ENCODE measurements around the gene C20orf144. TPM values are rescaled to one million over a fixed set of nuclear protein-coding genes. Genes with fewer than 3 reads are reported as not detected.
A peak's percentile ranks its signal among the peaks of the same experiment; 100 is the strongest.

Gene C20orf144
- total RNA-seq, 1 experiment from 2014 or later: not detected

DNA sequence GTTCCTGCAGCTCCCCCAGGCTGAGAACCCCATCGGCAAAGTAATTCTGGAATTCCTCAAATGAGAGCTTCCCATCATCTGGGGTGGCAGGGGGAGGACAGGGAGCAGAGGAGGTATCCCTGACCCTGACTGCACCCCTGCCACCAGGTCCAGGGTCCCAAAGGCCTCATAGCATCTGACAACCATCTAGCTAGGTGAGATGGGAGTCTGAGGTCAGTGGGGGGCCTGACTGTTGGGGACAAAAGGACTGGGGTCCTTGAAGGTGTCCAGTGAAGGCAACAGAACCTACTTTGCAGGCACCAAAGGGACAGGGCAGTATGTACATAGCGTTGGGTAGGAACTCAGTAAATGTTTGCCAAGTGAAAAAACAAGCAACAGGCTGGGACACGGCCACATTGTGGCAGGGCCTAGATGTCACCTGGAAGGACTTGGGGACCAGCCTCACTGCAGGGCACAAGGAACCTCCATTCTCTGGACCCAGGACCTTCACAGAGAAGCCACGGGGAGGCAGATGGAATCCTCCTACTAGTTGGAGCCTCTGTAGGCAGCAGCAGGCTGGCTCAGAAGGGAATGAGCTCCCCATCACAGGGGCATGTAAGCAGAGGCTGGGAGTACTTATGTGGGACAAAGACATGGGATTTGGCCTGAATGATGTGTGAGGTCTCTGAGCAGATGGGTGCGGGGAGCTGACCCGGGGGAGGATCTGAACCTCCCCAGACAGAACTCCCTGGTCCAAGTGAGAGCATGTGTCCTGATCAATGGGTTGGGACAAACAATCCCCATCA lies 8.8 kb downstream of the C20orf144 start:
- intact Hi-C loops (cut with micrococcal nuclease): loop anchor here (5.0 kb wide), 1 partner anchor 61 kb away; the partner anchor contains the start of gene ZNF341
- H4K20me1 ChIP-seq (ENCODE audit: low read length): no peaks in the 10 kb centered on the region
- no peaks in the 10 kb centered on the region for H3K9me2 ChIP-seq (replicated peaks; ENCODE audit: low read length)
- H3K9ac ChIP-seq (ENCODE audit: low read length): no peak overlapping the region
- H3K27ac ChIP-seq (ENCODE audit: low read length): no peak overlapping the region
- ATAC-seq: no peak
- POLR2A ChIA-PET (ENCODE audit: unreplicated experiment): no interaction called here
- peaks cover 5% of the 10 kb centered on the region for H3F3A ChIP-seq (ENCODE audit: low read length, unreplicated experiment)
- H3K9me3 ChIP-seq (ENCODE audit: low read length): no peaks in the 10 kb centered on the region
- H3K4me2 ChIP-seq (ENCODE audit: low read length): no peak overlapping the region
- TF ChIP-seq EZH2 (IDR thresholded peaks at IDR 0.05; ENCODE audit: low read length, unreplicated experiment): no peak
- TF ChIP-seq, protein P1, sequence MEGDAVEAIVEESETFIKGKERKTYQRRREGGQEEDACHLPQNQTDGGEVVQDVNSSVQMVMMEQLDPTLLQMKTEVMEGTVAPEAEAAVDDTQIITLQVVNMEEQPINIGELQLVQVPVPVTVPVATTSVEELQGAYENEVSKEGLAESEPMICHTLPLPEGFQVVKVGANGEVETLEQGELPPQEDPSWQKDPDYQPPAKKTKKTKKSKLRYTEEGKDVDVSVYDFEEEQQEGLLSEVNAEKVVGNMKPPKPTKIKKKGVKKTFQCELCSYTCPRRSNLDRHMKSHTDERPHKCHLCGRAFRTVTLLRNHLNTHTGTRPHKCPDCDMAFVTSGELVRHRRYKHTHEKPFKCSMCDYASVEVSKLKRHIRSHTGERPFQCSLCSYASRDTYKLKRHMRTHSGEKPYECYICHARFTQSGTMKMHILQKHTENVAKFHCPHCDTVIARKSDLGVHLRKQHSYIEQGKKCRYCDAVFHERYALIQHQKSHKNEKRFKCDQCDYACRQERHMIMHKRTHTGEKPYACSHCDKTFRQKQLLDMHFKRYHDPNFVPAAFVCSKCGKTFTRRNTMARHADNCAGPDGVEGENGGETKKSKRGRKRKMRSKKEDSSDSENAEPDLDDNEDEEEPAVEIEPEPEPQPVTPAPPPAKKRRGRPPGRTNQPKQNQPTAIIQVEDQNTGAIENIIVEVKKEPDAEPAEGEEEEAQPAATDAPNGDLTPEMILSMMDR (conservative IDR thresholded peaks at IDR 0.05; ENCODE audit: low read depth, low read length): no peak
- no peak for TF ChIP-seq EZH2phosphoT487 (IDR thresholded peaks at IDR 0.05; ENCODE audit: borderline replicate concordance, low read length)
- H3K36me3 ChIP-seq (ENCODE audit: low read depth, low read length): peaks cover 14% of the 10 kb centered on the region; the same call in 1 of the 2 replicates
- no peak overlapping the region for H2AFZ ChIP-seq (ENCODE audit: low read length)
- H3K4me3 ChIP-seq (ENCODE audit: low read length): no peak overlapping the region
- no peak for DNase-seq
- peaks cover 31% of the 10 kb centered on the region for H3K4me1 ChIP-seq (ENCODE audit: insufficient read depth, low read length)
- CTCF ChIA-PET: interaction anchor here (0.6 kb wide), 1 partner anchor 697 kb away, joined by 3 read pairs; no protein-coding TSS in a partner anchor
- no peaks in the 10 kb centered on the region for H3K27me3 ChIP-seq (ENCODE audit: low read length)
- no TSS peak for BruUV-seq (replicated peaks)
- H3K79me2 ChIP-seq (ENCODE audit: low read length): peaks cover 31% of the 10 kb centered on the region

DNA sequence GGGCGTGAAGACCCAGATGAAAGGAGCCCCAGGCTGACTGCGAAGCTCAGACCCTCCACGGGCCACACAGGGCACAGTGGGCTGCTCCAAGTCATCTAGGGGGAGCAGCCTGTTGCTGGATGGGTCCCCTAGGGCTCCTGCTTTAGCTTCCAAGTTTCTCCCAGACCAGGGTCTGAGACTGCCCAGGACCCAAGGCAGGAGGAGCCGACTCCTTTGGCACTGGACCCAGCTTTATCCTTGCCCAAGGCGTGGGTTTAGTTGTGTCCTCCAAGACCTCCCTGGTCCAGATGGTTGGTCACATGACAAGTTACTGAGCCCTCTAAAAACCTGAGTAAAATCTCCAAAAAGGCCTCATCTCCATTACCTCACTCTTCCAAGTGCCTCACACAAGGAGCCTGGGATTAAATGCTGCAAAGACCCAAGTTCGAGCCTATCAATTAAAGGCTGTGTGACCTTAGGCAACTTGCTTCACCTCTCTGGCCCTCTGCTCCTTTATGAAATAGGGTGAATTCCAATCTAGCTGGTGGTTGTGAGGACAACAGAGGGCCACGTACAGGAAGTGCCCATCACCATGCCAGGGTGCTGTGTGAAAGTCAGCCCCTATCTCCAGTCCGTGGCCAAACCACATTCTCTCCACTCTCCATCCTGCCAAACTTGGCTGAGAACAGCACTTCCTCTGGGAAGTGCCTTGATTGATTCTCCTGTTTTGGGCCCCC lies 9.6 kb downstream of the C20orf144 start:
- BruUV-seq (replicated peaks): TSS peak; percentile 29

More for the DNA sequence above, 9.6 kb downstream of the C20orf144 start:
- ChIA-PET CTCF (interaction anchor here (0.5 to 0.6 kb wide), 2 partner anchors 614 to 696 kb away, joined by 3 to 7 read pairs; no protein-coding TSS in a partner anchor), POLR2A (ENCODE audit: unreplicated experiment) (no interaction called here)
- Histone ChIP-seq H3K9me2 (replicated peaks; ENCODE audit: low read length) (no peaks in the 10 kb centered on the region), H3F3A (ENCODE audit: low read length, unreplicated experiment) (peaks cover 5% of the 10 kb centered on the region), H3K9me3 (ENCODE audit: low read length) (no peaks in the 10 kb centered on the region), H3K79me2 (ENCODE audit: low read length) (peaks cover 31% of the 10 kb centered on the region), H3K4me2 (ENCODE audit: low read length) (peak overlapping the region; percentile 88), H4K20me1 (ENCODE audit: low read length) (no peaks in the 10 kb centered on the region), H3K27ac (ENCODE audit: low read length) (no peak overlapping the region), H3K4me3 (ENCODE audit: low read length) (no peak overlapping the region), H3K36me3 (ENCODE audit: low read depth, low read length) (peaks cover 14% of the 10 kb centered on the region), H3K4me1 (ENCODE audit: insufficient read depth, low read length) (peaks cover 31% of the 10 kb centered on the region), H3K9ac (ENCODE audit: low read length) (no peak overlapping the region), H3K27me3 (ENCODE audit: low read length) (no peaks in the 10 kb centered on the region), H2AFZ (ENCODE audit: low read length) (no peak overlapping the region)
- no peak for TF ChIP-seq EZH2phosphoT487 (IDR thresholded peaks at IDR 0.05; ENCODE audit: borderline replicate concordance, low read length)
- TF ChIP-seq EZH2 (IDR thresholded peaks at IDR 0.05; ENCODE audit: low read length, unreplicated experiment): no peak
- TF ChIP-seq, protein P1 (conservative IDR thresholded peaks at IDR 0.05; ENCODE audit: low read depth, low read length): no peak
- no peak for DNase-seq
- intact Hi-C loops (cut with micrococcal nuclease): loop anchor here (5.0 kb wide), 1 partner anchor 61 kb away; the partner anchor contains the start of gene ZNF341
- ATAC-seq: no peak

Data from PC-3 (cell line).